Measurements from ENCODE around the gene METTL1. TPM values are rescaled to one million over a fixed set of nuclear protein-coding genes. Genes with fewer than 3 reads are reported as not detected.

Gene METTL1
- total and polyA plus RNA-seq, 2 donors from 2014 or later, result 23.4 to 69.4 TPM

DNA sequence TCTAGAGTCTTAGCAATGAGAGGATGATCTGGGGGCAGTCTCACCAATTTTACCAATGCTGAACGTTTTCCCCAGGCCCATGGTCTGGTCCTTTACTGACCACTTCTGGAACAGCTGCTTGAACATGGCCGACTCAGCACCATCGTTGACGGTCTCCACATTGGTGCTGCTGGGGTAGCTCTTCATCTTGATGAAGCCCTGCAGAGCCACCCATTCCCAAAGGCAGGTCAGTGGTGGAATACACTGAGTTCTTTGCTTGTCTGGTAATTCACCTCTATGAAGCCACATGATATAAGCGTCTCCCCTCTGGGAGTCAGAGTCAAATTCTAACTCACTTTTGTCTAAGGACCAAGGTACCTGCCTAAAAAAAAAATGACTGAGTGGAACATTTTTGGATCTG, 36.4 kb upstream of the METTL1 start:
- intact Hi-C loops (cut with DNase I), result no loop called here
- H3K27ac ChIP-seq (ENCODE audit: low read depth in 2 of 2, low read length in 2 of 2), result no peak overlapping the region
- no peaks in the 10 kb centered on the region for H3K27me3 ChIP-seq (ENCODE audit: control insufficient read depth, insufficient read depth, low read length)
- no peak for FAIRE-seq
- no peaks in the 10 kb centered on the region for H3K9me3 ChIP-seq (ENCODE audit: control insufficient read depth in 2 of 3, insufficient read depth in 1 of 3, low read length in 3 of 3)
- peaks cover 0 to 3% (median 0%) of the 10 kb centered on the region in 3 donors for H3K4me1 ChIP-seq (ENCODE audit: control insufficient read depth in 2 of 3, insufficient read depth in 2 of 3, low read depth in 1 of 3, low read length in 3 of 3)
- TF ChIP-seq, protein P1, sequence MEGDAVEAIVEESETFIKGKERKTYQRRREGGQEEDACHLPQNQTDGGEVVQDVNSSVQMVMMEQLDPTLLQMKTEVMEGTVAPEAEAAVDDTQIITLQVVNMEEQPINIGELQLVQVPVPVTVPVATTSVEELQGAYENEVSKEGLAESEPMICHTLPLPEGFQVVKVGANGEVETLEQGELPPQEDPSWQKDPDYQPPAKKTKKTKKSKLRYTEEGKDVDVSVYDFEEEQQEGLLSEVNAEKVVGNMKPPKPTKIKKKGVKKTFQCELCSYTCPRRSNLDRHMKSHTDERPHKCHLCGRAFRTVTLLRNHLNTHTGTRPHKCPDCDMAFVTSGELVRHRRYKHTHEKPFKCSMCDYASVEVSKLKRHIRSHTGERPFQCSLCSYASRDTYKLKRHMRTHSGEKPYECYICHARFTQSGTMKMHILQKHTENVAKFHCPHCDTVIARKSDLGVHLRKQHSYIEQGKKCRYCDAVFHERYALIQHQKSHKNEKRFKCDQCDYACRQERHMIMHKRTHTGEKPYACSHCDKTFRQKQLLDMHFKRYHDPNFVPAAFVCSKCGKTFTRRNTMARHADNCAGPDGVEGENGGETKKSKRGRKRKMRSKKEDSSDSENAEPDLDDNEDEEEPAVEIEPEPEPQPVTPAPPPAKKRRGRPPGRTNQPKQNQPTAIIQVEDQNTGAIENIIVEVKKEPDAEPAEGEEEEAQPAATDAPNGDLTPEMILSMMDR (IDR thresholded peaks at IDR 0.05; ENCODE audit: borderline replicate concordance, extremely low read depth, insufficient read depth), result no peak
- H3K4me3 ChIP-seq (ENCODE audit: low read length in 3 of 3), result no peak overlapping the region
- H3K36me3 ChIP-seq (ENCODE audit: control insufficient read depth in 2 of 3, insufficient read depth in 3 of 3, low read length in 3 of 3), result peaks cover 3 to 60% (median 31%) of the 10 kb centered on the region in 3 donors
- no peak overlapping the region for H3K9ac ChIP-seq (ENCODE audit: low read length in 3 of 3)
- no peak for DNase-seq

DNA sequence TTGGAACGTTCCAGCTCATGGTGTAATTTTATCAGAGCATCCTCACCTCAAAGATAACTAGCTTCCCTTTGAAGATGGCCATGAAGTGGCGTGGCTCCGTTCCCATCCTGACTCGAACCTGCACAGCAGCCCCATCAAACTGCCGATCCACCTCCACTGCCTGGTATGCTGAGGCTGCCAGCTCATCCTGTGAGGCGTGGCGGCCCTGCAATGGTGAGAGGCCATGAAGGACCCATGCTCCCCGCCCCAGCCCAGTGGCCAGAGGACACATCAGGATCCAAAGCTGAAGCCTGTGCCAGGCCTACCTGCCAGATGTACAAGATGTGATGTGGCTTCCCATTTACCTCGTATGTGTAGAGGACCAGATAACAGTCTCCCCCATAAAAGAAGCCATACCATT, 35.4 kb upstream of the METTL1 start:
- Histone ChIP-seq H3K27ac (ENCODE audit: low read depth in 2 of 2, low read length in 2 of 2) (no peak overlapping the region), H3K9ac (ENCODE audit: low read length in 3 of 3) (no peak overlapping the region), H3K36me3 (ENCODE audit: control insufficient read depth in 2 of 3, insufficient read depth in 3 of 3, low read length in 3 of 3) (peaks cover 4 to 61% (median 37%) of the 10 kb centered on the region in 3 donors), H3K27me3 (ENCODE audit: control insufficient read depth, insufficient read depth, low read length) (no peaks in the 10 kb centered on the region), H3K4me1 (ENCODE audit: control insufficient read depth in 2 of 3, insufficient read depth in 2 of 3, low read depth in 1 of 3, low read length in 3 of 3) (peaks cover 0 to 3% (median 0%) of the 10 kb centered on the region in 3 donors), H3K4me3 (ENCODE audit: low read length in 3 of 3) (no peak overlapping the region), H3K9me3 (ENCODE audit: control insufficient read depth in 2 of 3, insufficient read depth in 1 of 3, low read length in 3 of 3) (no peaks in the 10 kb centered on the region)
- TF ChIP-seq, protein P1 (IDR thresholded peaks at IDR 0.05; ENCODE audit: borderline replicate concordance, extremely low read depth, insufficient read depth), result no peak
- DNase-seq (no peak), FAIRE-seq (no peak)
- intact Hi-C loops (cut with DNase I), result no loop called here

DNA sequence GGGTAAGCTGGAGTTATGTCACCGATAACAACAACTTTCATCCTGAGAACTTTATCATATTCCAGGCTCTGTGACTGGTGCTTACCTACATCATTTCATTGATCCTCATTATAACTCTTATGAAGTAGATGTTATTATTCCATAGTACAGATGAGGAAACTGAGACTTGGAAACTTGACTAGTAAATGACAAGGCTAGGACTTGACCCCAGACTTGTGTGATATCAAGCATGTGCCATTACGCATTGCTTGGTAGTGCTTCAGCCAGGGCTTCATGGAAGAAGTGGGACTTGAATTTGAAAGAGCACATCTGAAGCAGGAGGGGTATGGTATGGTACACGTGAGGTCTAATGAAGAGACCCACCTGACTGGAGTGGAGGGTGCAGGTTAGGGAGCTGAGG, 34.8 kb upstream of the METTL1 start:
- Histone ChIP-seq H3K4me3 (ENCODE audit: low read length in 3 of 3) (no peak overlapping the region), H3K4me1 (ENCODE audit: control insufficient read depth in 2 of 3, insufficient read depth in 2 of 3, low read depth in 1 of 3, low read length in 3 of 3) (peaks cover 0 to 3% (median 0%) of the 10 kb centered on the region in 3 donors), H3K9ac (ENCODE audit: low read length in 3 of 3) (no peak overlapping the region), H3K9me3 (ENCODE audit: control insufficient read depth in 2 of 3, insufficient read depth in 1 of 3, low read length in 3 of 3) (no peaks in the 10 kb centered on the region), H3K36me3 (ENCODE audit: control insufficient read depth in 2 of 3, insufficient read depth in 3 of 3, low read length in 3 of 3) (peaks cover 4 to 67% (median 44%) of the 10 kb centered on the region in 3 donors), H3K27me3 (ENCODE audit: control insufficient read depth, insufficient read depth, low read length) (no peaks in the 10 kb centered on the region), H3K27ac (ENCODE audit: low read depth in 2 of 2, low read length in 2 of 2) (no peak overlapping the region)
- TF ChIP-seq, protein P1 (IDR thresholded peaks at IDR 0.05; ENCODE audit: borderline replicate concordance, extremely low read depth, insufficient read depth), result no peak
- intact Hi-C loops (cut with DNase I), result no loop called here
- no peak for DNase-seq
- no peak for FAIRE-seq
